ENCODE data around the gene NOTCH1.
A peak's percentile ranks its signal among the peaks of the same experiment; 100 is the strongest.

The NOTCH1 gene

DNA sequence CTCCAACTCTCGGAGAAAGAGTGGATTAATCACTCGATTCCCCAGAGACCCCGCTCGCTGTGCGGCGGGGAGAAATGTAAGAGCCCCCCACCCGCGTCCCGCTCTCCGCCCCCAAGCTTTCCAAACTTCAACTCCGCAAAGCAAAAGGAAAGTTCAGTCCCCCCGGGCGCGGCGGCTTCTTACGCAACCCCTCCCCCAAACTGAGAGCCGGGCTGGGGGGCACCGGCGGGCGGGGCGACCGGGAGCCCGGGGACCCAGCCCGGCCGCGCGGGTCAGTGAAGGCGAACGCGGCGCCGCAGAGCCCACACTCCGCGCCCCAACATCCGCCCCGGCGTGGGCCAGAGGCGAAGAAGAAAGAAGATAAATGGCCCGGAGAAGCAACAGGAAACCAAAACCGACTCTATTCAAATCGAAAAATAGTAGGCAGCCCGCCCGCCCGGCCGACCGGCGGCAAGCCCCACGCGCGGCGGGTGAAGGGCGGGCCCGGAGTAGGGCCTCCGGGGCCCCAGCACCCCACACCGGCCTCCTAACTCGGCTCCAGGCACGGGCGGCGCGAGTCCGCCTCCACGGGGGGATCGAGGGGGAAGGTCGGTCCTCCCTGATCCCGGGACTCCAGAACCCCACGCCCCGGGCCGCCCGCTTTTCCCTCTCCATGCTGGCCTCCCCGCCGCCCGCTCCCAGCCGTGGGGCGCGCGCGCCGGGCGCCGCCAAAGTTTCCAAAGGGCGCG is 720 bp downstream of the NOTCH1 start:
- no peak for DNase-seq

DNA sequence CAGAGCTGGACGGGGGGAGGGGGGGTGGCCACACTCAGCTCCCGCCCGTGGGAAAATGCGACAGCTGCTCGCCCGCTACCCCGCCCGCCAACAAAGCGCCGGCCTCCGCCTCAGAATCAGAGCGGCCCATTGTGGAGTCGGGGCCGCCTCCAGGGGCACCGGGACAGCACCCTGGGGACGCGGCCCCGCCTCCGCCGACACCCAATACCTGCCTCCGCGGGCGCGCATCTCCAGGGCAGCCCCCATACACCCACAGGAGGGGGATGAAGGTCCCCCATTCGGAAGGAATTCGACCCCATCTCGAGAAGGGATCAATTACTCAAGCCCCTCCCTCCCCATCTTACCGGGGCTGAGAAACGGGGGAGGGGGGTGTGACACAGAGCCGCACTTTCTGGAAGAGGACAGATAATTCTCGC is 1.3 kb downstream of the NOTCH1 start:
- no peak for DNase-seq

GRCh38 chr9:136543830-136544547 is 1.9 kb downstream of the NOTCH1 start:
- no peak for DNase-seq

GRCh38 chr9:136543280-136543679 is 2.6 kb downstream of the NOTCH1 start:
- DNase-seq: no peak

- DNase-seq: no peak
Measured at GRCh38 chr9:136542241-136543040, 3.4 kb downstream of the NOTCH1 start.

GRCh38 chr9:136541709-136542108 is 4.1 kb downstream of the NOTCH1 start:
- DNase-seq: no peak

GRCh38 chr9:136541179-136541578 is 4.7 kb downstream of the NOTCH1 start:
- DNase-seq: no peak

- peak; percentile 66 for DNase-seq
Measured at GRCh38 chr9:136539427-136540421, 6.1 kb downstream of the NOTCH1 start.

- DNase-seq: no peak
Measured at GRCh38 chr9:136538599-136539426, 7.0 kb downstream of the NOTCH1 start.

DNA sequence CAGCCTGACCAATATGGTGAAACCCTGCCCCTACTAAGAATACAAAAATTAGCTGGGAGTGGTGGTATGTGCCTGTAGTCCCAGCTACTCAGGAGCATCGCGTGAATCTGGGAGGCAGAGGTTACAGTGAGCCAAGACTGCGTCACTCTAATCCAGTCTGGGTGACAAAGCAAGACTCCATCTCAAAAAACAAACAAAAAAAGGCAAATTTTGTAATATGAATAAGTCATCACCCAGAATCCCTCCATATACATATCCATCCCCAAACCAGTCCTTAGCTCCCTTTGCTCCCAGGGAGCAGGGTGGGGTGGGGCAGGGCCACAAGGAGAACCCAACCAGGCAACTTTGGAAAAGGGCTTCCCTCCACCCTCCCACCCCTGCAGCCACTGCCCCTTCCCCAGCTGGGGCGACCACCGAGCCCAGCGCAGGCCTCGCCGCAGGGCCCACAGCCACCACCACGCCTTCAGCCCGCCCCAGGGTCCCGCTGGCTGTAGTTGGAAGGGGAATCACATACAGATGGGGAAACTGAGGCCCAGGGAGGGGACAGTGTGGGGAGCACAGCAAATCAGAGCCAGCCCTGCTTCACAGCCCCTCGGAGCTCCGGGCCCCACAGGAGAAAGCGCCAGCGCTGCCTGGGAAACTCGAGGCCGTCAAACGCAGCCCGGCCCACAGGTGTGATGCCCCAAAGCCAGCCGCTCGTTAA is 7.8 kb downstream of the NOTCH1 start:
- no peak for DNase-seq

DNA sequence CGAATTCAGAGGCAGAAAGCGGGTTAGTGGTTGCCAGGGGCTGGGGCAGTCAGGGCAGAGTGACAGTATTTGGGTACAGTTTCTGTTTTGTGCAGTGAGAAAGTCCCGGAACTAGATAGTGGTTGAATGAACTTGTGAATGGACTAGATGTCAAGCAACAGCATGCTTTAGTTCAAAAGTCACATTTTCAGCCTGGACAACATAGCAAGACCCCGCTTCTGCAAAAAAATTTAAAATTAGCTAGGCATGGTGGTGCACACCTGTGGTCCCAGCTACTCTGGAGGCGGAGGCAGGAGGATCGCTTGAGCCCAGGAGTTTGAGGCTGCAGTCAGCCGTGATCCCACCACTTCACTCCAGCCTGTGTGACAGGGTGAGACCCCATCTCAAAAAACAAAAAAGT is 8.4 kb downstream of the NOTCH1 start:
- no peak for DNase-seq

GRCh38 chr9:136536721-136537241 is 9.1 kb downstream of the NOTCH1 start:
- DNase-seq: no peak

GRCh38 chr9:136536051-136536720 is 9.7 kb downstream of the NOTCH1 start:
- no peak for DNase-seq

DNA sequence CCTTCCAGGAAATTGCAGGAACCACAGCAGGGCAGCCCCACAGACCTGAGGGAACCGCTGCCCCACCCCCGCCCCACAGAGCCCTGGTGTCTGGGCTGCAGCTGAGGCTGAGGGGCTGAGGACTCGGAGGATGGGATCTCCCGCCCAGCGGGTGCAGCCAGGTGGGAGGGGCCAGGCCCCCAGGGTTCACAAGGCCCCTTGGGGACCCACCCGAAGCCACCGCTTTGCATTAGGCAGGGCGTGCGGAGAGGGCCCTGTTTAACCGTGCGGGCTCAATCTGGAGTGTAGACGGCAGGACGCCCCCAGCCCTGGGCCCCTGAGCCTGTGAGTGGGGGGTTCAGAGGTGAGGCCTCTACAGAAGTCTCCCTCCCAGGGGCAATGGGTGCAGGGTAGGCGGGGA is 10.8 kb downstream of the NOTCH1 start:
- DNase-seq: no peak

DNA sequence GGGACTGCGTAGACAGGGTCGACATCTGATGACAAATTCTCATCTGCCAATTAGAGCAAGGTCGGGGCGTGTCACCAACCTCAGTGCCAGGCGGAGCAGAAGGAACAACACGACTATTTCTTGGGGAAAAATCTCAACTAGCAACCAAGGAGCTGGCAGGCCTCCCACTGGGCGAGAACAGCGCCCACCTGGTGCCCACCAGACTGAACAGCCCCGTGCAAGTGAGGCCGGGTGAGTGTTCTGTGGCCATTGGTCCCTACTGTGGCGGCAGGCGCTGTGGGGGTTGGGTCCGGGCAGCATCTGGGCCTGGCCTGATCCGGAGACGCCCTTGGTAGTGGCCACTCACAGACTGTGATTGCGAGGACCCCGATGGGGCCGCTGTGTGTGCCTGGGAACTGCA is 11.5 kb downstream of the NOTCH1 start:
- DNase-seq: no peak

DNA sequence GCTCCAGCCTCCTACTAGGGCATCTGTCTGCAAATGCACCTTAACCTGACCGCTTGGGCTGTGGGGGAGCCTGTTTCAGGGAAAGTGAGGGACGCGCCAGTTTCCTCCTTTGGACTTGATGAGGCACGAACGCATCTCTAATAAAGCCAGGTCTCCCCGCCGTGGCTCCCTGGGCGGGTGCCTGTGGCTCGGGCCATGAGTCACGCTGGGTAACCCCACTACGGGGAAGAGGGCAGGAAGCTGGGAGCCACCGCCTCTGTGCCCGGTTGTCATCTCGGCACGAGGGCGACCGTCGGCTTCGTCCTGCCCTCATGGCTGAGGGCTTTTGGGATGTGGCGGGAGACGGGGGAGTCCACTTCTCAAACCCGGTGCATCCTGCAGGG is 12.1 kb downstream of the NOTCH1 start:
- peak; percentile 42 for DNase-seq

- DNase-seq: no peak
Measured at GRCh38 chr9:136532799-136533774, 12.8 kb downstream of the NOTCH1 start.

DNA sequence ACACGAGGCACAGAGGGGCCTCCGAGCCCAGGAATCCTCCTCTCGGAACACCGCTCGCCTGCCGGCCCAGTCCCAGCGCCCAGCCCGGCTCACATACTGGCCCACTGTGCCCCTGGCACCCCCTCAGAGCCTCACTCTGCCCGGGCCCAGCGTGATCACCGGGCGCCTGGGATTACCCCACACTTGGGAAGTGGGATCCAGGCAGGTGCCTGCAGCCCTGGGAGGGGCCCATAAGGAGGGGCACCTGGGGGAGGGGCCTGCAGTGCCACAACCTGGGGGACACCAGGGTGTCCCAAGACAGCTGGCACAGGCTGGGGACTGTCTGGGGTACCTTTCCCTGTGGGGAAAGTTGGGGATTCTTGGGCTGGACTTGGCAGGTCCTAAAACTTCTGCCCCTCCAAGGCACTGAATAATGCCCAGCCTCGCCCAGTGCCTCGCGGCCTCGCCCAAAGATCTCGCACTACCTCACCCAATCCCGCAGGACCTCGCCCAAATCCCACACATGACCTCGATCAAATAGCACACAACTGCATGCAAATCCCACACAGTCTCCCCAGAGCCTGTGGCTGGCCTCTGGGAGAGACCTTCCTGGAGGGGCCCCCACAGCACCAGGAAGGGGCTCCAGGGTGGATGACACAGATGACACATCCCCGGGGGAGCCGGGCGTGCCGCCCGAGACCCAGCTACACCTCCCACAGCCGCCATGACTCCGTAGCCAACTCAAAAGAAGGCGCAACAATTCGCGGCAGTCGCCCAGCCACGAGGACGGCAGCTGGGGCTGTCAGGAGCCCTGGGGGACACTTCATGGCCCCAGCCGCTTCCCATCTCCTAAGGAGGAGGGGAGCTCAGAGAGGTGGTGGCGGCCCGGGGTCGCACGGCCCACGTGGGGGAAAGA is 13.7 kb downstream of the NOTCH1 start:
- no peak for DNase-seq
